Effector memory CD4-positive, alpha-beta T cell (primary cell): ENCODE results near the gene ADGRD1.

Experiments used
- DNase-seq, 3 donors: peaks; one replicate each; pipeline ENCODE4 v3.0.0-alpha.2; 2020
- H3K27ac ChIP-seq: 2 replicates; pipeline ENCODE4 v1.7.0; 2013; ENCODE audit warnings: mild to moderate bottlenecking, low read length, moderate library complexity; ENCODE audit not compliant: insufficient read depth, poor library complexity, severe bottlenecking
- H3K27me3 ChIP-seq: replicated peaks from 2 replicates; pipeline ENCODE4 v1.7.0; 2013; ENCODE audit warnings: mild to moderate bottlenecking, low read length; ENCODE audit not compliant: insufficient read depth, control insufficient read depth, poor library complexity, severe bottlenecking
- H3K36me3 ChIP-seq: 2 replicates; pipeline ENCODE4 v1.7.0; 2013; ENCODE audit warnings: mild to moderate bottlenecking, low read length, moderate library complexity; ENCODE audit not compliant: control insufficient read depth, insufficient read depth
- H3K4me1 ChIP-seq: 2 replicates; pipeline ENCODE4 v1.7.0; 2013; ENCODE audit warnings: low read length, mild to moderate bottlenecking; ENCODE audit not compliant: control insufficient read depth, insufficient read depth, poor library complexity, severe bottlenecking
- H3K4me3 ChIP-seq: 2 replicates; pipeline ENCODE4 v1.7.0; 2013; ENCODE audit warnings: low read length, low read depth, mild to moderate bottlenecking; ENCODE audit not compliant: insufficient read depth, poor library complexity, severe bottlenecking
- H3K9me3 ChIP-seq: 2 replicates; pipeline ENCODE4 v1.7.0; 2013; ENCODE audit warnings: mild to moderate bottlenecking, low read length, moderate library complexity; ENCODE audit not compliant: control insufficient read depth

The ADGRD1 gene

DNA sequence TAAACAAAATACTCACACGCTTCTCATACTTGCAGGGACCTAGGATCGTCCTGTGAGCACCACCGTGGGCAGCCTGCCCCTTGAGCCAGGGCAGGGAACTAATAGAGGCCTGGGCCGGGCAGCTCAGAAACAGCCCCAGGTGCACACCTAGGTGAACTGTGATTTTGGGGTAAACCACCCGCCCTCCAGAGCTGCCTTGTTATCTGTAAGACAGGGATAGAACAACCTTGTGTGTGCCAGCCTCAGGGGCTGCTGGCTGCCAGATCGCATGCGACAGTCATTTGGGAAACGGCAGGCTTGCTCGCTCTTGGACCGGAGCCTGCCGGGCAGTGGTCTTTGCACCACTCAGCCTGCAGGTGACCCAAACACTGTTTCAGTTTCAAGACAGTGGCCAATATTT, 86.8 kb downstream of the ADGRD1 start:
- Histone ChIP-seq H3K9me3 (no peaks in the 10 kb centered on the region), H3K4me1 (no peaks in the 10 kb centered on the region), H3K27me3 (no peaks in the 10 kb centered on the region), H3K4me3 (no peak overlapping the region), H3K36me3 (no peaks in the 10 kb centered on the region), H3K27ac (no peak overlapping the region)
- no peak for DNase-seq

DNA sequence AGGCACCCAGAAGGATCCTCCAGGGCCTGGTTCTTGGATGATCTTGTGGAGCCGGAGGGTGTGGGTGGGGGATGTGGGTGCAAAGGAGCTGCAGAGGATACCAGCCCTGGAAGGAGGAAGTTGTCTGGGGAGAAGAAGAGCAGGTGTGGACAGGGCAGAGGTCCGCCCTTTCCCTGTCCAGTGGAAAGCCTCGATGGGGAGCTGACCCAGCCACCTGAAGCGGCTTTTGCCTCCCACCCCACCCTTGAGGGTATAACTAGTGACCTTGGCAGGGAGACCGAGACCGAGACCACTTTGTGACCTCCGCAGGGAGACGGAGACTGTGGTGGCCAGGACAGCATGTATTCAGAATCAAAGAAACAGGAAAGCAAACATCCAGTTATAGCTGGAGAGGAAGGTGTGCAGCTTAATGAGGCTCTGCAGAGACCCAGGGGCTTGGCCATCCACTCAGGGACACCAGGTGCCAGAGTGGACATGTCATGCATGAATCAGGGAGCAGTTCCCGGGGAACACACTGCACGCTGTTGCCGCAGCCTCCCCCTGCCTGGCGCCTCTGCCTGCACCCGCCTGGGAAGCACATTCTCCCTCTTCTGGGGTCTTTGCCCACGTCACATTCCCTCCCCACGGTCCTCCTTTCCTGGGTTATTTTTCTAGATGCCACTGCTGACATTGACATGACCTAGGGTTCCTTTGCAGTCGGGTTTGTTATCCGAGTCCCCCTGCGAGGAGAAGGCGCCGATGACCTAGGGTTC, 87.7 kb downstream of the ADGRD1 start:
- H3K4me1 ChIP-seq = no peaks in the 10 kb centered on the region
- no peak overlapping the region for H3K4me3 ChIP-seq
- DNase-seq = no peak
- no peaks in the 10 kb centered on the region for H3K27me3 ChIP-seq
- no peaks in the 10 kb centered on the region for H3K9me3 ChIP-seq
- no peaks in the 10 kb centered on the region for H3K36me3 ChIP-seq
- H3K27ac ChIP-seq = no peak overlapping the region

DNA sequence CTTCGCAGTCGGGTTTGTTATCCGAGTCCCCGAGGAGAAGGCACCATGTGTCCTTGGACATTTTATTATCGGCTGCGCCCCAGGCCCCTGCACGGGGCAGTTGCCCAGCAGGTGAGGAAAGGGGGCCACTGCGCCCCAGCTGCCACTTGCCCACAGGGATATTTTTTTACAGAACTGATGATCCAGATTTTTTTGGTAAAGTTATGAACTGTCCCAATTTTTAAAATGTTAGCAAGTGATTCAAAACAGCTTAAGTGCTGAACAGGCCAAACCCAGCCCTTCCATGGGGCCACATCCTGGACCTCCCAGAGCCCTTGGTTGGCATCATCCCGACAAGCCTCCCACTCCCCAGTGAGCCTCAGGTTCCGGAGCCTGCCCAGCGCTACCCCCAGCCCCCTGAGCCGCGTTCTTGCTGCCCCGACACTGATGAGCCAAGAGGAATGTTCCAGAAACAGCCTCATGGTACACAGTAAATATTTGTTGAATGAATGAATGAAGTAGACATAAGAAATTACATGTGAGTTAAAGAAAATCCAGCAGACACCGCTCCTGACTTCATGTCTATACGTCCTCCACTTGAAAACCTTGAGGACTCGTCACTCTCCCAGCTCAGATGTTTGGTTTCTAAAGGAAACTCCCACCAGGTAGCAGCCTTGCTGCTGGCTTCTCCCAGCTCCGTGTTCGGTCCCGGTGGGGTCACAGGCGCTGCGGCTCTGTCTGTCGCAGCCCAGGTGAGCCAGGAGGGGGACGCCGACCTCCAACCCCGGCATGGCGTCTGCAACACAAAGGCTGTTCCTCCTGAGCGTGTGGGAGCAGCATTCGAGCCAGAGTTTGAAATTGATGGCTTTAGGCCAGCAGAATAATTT, 88.5 kb downstream of the ADGRD1 start:
- no peaks in the 10 kb centered on the region for H3K9me3 ChIP-seq
- H3K36me3 ChIP-seq = no peaks in the 10 kb centered on the region
- no peaks in the 10 kb centered on the region for H3K27me3 ChIP-seq
- H3K4me1 ChIP-seq = no peaks in the 10 kb centered on the region
- H3K27ac ChIP-seq = no peak overlapping the region
- DNase-seq = no peak
- no peak overlapping the region for H3K4me3 ChIP-seq

DNA sequence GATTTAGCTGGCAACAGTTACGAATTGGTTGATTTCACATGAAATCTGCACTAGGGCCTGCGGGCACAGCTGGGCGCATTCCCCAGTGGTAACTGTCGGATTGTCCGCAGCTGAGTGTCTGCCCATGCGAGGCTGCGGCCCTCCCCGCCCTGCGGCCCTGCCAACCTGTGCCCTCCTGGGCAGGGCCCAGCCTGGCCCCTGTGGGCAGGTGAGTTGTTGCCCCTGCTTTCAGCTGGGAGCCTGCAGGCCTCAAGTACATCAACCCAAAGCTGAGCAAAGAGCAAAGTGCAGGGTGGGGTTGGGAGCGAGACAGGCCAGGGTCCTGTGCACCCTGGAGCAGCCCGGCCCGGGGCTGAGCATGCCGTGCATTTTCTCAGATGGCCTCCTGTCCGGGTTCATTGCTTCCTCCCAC, 89.1 kb downstream of the ADGRD1 start:
- no peaks in the 10 kb centered on the region for H3K36me3 ChIP-seq
- H3K4me3 ChIP-seq = no peak overlapping the region
- H3K27me3 ChIP-seq = no peaks in the 10 kb centered on the region
- no peak for DNase-seq
- H3K4me1 ChIP-seq = no peaks in the 10 kb centered on the region
- H3K9me3 ChIP-seq = no peaks in the 10 kb centered on the region
- no peak overlapping the region for H3K27ac ChIP-seq

DNA sequence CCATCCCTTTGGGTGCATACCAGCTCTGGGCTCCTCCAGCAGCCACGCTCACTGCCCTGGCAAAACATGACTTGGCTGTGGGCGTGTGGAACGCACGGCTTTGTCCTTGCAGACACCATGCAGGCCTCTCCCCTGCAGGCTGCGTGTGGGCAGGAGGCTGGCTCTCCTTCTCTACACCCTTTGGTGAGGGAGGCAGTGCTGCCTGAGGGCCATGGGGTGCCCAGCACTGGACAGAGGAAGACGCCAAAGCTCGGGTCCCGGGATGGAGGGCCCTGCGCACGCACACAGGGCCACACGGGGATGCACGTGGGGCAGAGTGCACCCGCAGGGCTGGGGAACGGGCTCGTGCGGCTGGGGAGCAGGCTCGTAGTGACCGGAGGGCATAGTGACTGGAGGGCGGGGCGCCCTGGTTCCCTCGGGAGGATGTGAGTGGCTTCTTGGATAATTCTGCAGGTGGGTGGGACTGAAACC, 89.7 kb downstream of the ADGRD1 start:
- Histone ChIP-seq H3K9me3 (no peaks in the 10 kb centered on the region), H3K4me1 (no peaks in the 10 kb centered on the region), H3K27ac (no peak overlapping the region), H3K36me3 (no peaks in the 10 kb centered on the region), H3K4me3 (no peak overlapping the region), H3K27me3 (no peaks in the 10 kb centered on the region)
- no peak for DNase-seq

DNA sequence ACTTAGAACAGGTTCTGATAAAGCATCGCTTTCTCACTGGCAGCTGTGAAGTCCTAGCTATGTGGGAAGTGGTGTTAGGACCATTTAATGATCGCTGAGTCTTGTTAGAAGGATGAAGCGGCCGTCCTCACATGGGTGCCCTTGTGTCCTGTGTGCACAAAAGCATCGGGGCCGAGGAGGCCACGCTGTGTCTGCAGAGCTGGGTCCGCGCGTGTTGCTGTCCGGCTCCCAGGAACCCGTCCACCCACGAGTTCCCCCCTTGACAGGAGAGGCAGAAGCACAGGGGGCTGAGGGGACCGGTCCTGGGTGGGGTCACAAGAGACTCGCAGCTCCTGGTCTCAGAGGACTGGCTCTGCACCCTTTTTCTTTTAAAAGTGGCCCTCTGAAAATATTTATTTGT, 90.4 kb downstream of the ADGRD1 start:
- no peaks in the 10 kb centered on the region for H3K4me1 ChIP-seq

DNA sequence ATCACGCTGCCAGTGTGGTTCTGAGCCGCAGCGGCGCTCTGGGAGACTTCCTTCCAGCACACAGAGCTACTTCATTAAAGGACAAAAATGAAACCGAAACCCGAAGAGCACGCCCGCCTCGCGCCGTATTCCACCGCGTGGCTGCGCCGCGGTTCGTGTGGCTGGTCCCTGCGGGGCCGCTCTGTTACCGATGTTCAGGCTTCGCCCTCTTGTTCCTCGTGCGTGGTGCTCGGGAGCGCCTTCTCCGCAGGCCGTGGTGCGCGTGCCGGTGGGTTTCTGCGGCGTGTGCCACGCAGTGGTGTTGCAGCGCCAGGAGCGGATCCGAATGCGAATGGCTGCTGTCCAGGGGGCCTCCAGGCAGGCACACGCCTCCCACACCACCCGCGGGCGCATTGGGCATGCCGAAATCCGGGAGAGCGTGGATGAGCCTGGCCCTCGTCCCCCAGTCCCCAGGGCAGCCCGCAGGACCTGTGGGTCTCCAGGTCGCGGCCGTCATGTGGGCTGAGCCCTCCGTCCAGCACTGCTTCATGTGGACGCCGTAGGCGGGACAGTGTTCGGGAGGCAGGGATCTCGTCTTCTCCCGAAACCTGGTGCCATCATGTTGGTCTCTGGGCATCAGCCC, 91.2 kb downstream of the ADGRD1 start:
- H3K4me1 ChIP-seq = no peaks in the 10 kb centered on the region
- H3K36me3 ChIP-seq = no peaks in the 10 kb centered on the region
- H3K9me3 ChIP-seq = no peaks in the 10 kb centered on the region
- no peak overlapping the region for H3K27ac ChIP-seq
- DNase-seq = no peak
- no peaks in the 10 kb centered on the region for H3K27me3 ChIP-seq
- H3K4me3 ChIP-seq = no peak overlapping the region

More for the DNA sequence above, 90.4 kb downstream of the ADGRD1 start:
- no peak for DNase-seq
- H3K27me3 ChIP-seq = no peaks in the 10 kb centered on the region
- H3K27ac ChIP-seq = no peak overlapping the region
- no peak overlapping the region for H3K4me3 ChIP-seq
- no peaks in the 10 kb centered on the region for H3K36me3 ChIP-seq
- H3K9me3 ChIP-seq = no peaks in the 10 kb centered on the region

DNA sequence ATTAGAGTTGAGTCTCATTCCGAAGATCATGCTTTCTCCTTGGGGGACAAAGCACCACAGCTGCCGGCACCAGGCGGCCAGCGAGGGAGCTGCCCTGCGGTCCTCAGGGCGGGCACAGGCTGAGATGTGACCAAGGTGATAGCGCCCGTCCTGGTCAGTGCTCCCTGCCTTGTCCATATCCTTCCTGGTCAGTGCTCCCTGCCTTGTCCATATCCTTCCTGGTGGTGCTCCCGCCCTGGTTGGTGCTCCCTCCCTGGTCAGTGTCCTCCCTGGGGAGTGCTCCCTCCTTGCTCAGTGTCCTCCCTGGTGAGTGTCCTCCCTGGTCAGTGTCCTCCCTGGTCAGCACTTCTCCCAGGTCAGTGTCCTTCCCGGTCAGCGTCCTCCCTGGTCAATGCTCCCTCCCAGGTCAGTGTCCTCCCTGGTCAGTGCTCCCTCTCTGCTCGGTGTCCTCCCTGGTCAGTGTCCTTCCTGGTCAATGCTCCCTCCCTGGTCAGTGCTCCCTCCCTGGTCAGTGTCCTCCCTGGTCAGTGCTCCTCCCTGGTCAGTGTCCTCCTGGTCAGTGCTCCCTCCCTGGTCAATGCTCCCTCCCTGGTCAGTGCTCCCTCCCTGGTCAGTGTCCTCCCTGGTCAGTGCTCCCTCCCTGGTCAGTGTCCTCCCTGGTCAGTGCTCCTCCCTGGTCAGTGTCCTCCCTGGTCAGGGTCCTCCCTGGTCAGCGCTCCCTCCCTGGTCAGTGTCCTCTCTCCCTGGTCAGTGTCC, 92.2 kb downstream of the ADGRD1 start:
- Histone ChIP-seq H3K9me3 (no peaks in the 10 kb centered on the region), H3K4me3 (no peak overlapping the region), H3K36me3 (no peaks in the 10 kb centered on the region), H3K4me1 (no peaks in the 10 kb centered on the region), H3K27me3 (no peaks in the 10 kb centered on the region), H3K27ac (no peak overlapping the region)
- no peak for DNase-seq

DNA sequence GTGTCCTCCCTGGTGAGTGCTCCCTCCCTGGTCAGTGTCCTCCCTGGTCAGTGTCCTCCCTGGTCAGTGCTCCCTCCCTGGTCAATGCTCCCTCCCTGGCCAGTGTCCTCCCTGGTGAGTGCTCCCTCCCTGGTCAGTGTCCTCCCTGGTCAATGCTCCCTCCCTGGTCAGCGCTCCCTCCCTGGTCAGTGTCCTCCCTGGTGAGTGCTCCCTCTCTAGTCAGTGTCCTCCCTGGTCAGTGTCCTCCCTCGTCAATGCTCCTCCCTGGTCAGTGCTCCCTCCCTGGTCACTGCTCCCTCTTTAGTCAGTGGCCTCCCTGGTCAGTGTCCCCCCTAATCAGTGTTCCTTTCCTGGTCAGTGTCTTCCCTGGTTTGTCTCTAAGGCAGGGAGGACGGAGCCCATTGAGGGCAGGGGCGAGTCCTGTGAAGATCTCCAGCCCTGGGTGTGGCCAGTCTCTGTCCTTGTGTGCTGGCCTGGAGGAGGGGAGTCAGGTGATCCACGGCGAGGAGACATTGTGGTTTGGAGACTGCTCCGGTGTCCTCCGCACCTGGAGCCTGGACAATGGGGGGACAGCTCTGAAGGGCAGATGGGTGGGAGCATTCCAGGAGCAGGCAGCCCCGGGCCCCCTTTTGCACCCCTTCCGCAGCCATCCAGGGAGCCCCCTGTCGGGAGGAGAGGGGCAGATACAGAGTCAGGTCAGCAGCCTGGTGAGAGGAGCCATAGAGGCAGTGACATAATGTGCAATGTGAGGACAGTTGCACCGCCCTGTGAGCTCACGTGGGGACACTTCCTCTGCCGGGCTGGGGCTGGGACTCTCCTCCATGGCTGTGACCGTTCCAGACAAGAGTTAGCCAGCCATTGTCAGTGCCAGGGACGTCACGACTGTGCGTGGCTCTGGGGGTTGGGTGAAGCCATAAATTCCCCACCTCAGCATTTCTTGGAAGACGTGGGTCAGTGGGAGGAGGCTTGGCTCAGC, 93.4 kb downstream of the ADGRD1 start:
- Histone ChIP-seq H3K4me1 (no peaks in the 10 kb centered on the region), H3K36me3 (no peaks in the 10 kb centered on the region), H3K27me3 (no peaks in the 10 kb centered on the region), H3K9me3 (no peaks in the 10 kb centered on the region), H3K4me3 (no peak overlapping the region), H3K27ac (no peak overlapping the region)
- no peak for DNase-seq
